ENCODE results near the gene CTNNBIP1. TPM values are rescaled to one million over a fixed set of nuclear protein-coding genes. Genes with fewer than 3 reads are reported as not detected.

CTNNBIP1 gene
- total RNA-seq, 2 donors from 2014 or later, result 65.0 to 69.5 TPM

DNA sequence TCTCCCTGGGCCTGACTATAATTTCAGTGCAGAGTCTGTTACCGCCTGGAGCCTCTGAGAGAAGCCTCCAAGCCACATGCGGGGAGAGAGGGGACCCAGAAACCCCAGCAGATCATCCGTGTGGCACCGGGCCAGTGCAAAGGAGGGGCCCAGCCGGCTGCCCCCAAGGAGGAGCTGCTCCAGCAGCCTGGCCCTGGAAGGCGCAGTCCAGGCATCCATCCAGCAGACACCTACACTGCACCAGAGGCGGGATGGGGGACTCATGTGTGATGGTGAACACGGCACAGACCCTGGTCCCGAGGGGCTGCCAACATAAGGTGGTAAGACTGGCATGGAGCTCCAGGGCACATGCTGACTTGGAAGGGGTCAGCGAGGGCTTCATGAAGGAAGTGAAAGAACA is 46.7 kb downstream of the CTNNBIP1 start:
- Mint-ChIP-seq H3K27ac (peak overlapping the region; percentile 55), H3K4me3 (no peak overlapping the region)

DNA sequence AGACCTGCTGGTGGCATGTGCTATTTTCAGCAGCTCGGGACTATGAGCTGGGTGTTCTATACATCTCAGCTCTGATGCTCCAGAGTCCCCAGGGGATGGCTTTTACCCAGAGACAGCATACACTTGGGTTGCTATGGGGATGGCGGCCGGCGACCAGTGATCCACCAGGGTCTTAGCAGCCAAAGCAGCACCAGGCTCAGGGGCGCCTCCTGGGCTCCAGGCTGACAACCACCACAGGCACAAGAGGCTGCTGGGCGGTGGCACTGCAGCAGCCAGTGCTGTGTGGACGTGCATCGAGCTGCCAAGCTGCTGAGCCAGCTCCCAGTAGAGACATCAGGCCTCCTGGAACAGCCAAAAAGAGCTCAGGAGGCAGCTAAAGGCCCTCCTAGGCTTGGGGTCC is 48.7 kb downstream of the CTNNBIP1 start:
- no peaks in the 10 kb centered on the region for H3K9me3 Mint-ChIP-seq
- 75 to 87% methylated on average over 8 of the region's 8 CpGs for WGBS, 2 experiments (ENCODE audit: insufficient coverage in 1 of 2, insufficient read length in 1 of 2)
- H3K27ac Mint-ChIP-seq, result no peak overlapping the region
- Histone ChIP-seq H3K27me3 (ENCODE audit: control insufficient read depth, insufficient read depth, low read length, poor library complexity, severe bottlenecking) (no peaks in the 10 kb centered on the region), H3K36me3 (ENCODE audit: control insufficient read depth, insufficient read depth, low read length) (peaks cover 4% of the 10 kb centered on the region), H3K9me3 (ENCODE audit: control insufficient read depth, low read length) (no peaks in the 10 kb centered on the region), H3K9ac (ENCODE audit: extremely low read depth, low read length, poor library complexity, severe bottlenecking) (no peak overlapping the region), H3K4me3 (ENCODE audit: low read length) (no peak overlapping the region), H3K27ac (ENCODE audit: low read depth, low read length) (no peak overlapping the region), H3K4me1 (ENCODE audit: control insufficient read depth, insufficient read depth, low read length) (peaks cover 7% of the 10 kb centered on the region)
- no peak overlapping the region for H3K4me3 Mint-ChIP-seq
- peaks cover 2% of the 10 kb centered on the region for H3K4me1 Mint-ChIP-seq
- DNase-seq, result peak; percentile 79
- no peaks in the 10 kb centered on the region for H3K27me3 Mint-ChIP-seq (ENCODE audit: insufficient read depth)
- peaks cover 24% of the 10 kb centered on the region for H3K36me3 Mint-ChIP-seq (ENCODE audit: low read depth)
- TF ChIP-seq, protein P1, sequence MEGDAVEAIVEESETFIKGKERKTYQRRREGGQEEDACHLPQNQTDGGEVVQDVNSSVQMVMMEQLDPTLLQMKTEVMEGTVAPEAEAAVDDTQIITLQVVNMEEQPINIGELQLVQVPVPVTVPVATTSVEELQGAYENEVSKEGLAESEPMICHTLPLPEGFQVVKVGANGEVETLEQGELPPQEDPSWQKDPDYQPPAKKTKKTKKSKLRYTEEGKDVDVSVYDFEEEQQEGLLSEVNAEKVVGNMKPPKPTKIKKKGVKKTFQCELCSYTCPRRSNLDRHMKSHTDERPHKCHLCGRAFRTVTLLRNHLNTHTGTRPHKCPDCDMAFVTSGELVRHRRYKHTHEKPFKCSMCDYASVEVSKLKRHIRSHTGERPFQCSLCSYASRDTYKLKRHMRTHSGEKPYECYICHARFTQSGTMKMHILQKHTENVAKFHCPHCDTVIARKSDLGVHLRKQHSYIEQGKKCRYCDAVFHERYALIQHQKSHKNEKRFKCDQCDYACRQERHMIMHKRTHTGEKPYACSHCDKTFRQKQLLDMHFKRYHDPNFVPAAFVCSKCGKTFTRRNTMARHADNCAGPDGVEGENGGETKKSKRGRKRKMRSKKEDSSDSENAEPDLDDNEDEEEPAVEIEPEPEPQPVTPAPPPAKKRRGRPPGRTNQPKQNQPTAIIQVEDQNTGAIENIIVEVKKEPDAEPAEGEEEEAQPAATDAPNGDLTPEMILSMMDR (conservative IDR thresholded peaks at IDR 0.05), result peak; percentile 52

More for the DNA sequence above, 46.7 kb downstream of the CTNNBIP1 start:
- Histone ChIP-seq H3K36me3 (ENCODE audit: control insufficient read depth, insufficient read depth, low read length) (peaks cover 2% of the 10 kb centered on the region), H3K9ac (ENCODE audit: extremely low read depth, low read length, poor library complexity, severe bottlenecking) (no peak overlapping the region), H3K27ac (ENCODE audit: low read depth, low read length) (no peak overlapping the region), H3K27me3 (ENCODE audit: control insufficient read depth, insufficient read depth, low read length, poor library complexity, severe bottlenecking) (no peaks in the 10 kb centered on the region), H3K4me3 (ENCODE audit: low read length) (no peak overlapping the region), H3K4me1 (ENCODE audit: control insufficient read depth, insufficient read depth, low read length) (peaks cover 7% of the 10 kb centered on the region), H3K9me3 (ENCODE audit: control insufficient read depth, low read length) (no peaks in the 10 kb centered on the region)
- WGBS, 2 experiments (ENCODE audit: insufficient coverage in 1 of 2, insufficient read length in 1 of 2), result 93 to 94% methylated on average over 6 to 10 of the region's 10 CpGs
- Mint-ChIP-seq H3K4me1 (peaks cover 2% of the 10 kb centered on the region), H3K36me3 (ENCODE audit: low read depth) (peaks cover 16% of the 10 kb centered on the region), H3K27me3 (ENCODE audit: insufficient read depth) (no peaks in the 10 kb centered on the region), H3K9me3 (no peaks in the 10 kb centered on the region)
- DNase-seq, result no peak
- TF ChIP-seq, protein P1 (conservative IDR thresholded peaks at IDR 0.05), result no peak

DNA sequence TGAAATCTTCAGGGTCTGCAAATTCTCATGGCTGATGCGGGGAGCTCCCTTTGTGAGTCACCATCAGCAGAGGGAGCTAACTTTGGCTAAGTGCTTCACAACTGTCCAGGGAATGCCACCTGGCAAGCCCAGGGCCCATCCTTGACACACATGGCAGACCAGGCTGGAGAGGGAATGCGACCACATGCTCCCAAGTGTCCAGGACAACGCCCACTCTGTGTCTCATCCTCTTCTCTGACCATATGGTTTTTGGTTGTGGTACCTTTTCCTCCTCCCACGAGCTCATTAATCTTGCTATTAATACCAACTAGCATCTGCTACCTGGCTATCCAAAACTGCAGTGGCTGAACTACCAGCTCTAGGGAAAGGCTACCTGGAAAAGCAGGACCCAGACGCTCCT is 49.2 kb downstream of the CTNNBIP1 start:
- Histone ChIP-seq H3K4me1 (ENCODE audit: control insufficient read depth, insufficient read depth, low read length) (peaks cover 7% of the 10 kb centered on the region), H3K4me3 (ENCODE audit: low read length) (no peak overlapping the region), H3K9ac (ENCODE audit: extremely low read depth, low read length, poor library complexity, severe bottlenecking) (no peak overlapping the region), H3K36me3 (ENCODE audit: control insufficient read depth, insufficient read depth, low read length) (peaks cover 4% of the 10 kb centered on the region), H3K27ac (ENCODE audit: low read depth, low read length) (no peak overlapping the region), H3K9me3 (ENCODE audit: control insufficient read depth, low read length) (no peaks in the 10 kb centered on the region), H3K27me3 (ENCODE audit: control insufficient read depth, insufficient read depth, low read length, poor library complexity, severe bottlenecking) (no peaks in the 10 kb centered on the region)
- H3K36me3 Mint-ChIP-seq (ENCODE audit: low read depth), result peaks cover 23% of the 10 kb centered on the region
- H3K4me3 Mint-ChIP-seq, result no peak overlapping the region
- TF ChIP-seq, protein P1 (conservative IDR thresholded peaks at IDR 0.05), result no peak
- H3K9me3 Mint-ChIP-seq, result no peaks in the 10 kb centered on the region
- H3K27ac Mint-ChIP-seq, result no peak overlapping the region
- 96 to 100% methylated on average over 3 to 5 of the region's 5 CpGs for WGBS, 2 experiments (ENCODE audit: insufficient coverage in 1 of 2, insufficient read length in 1 of 2)
- peaks cover 2% of the 10 kb centered on the region for H3K4me1 Mint-ChIP-seq
- H3K27me3 Mint-ChIP-seq (ENCODE audit: insufficient read depth), result no peaks in the 10 kb centered on the region
- DNase-seq, result no peak

All from endodermal cell (in vitro differentiated cells).